ENCODE data around the gene MRPS30.
A peak's percentile ranks its signal among the peaks of the same experiment; 100 is the strongest.
"Not testable (repeated sequence)": the region's sequence is repeated elsewhere in the genome, so short reads cannot be mapped to it uniquely, and the experiment has no call there.

MRPS30 gene

GRCh38 chr5:44808435-44809214, at the start of gene MRPS30:
Gene MRPS30 (plus strand): TSS chr5:44808947. CDS start chr5:44808963, 16 bp downstream.
- peaks cover 12% of the 10 kb centered on the region for H3K4me1 ChIP-seq
- peaks cover 29% of the 10 kb centered on the region for H3K36me3 ChIP-seq (replicated peaks)
- in situ Hi-C loops (cut with MboI; ENCODE audit: low sequenced_read_pairs): no loop called here
- H3K9me3 ChIP-seq: no peaks in the 10 kb centered on the region
- peak; percentile 94 to 99 for DNase-seq (ENCODE audit: low spot score in 2 of 2)
- H3K4me3 ChIP-seq: peak within 1 kb of the TSS; percentile 94
- no peaks in the 10 kb centered on the region; the same call in 1 of the 2 replicates for H3K27me3 ChIP-seq (ENCODE audit: low read depth)

DNA sequence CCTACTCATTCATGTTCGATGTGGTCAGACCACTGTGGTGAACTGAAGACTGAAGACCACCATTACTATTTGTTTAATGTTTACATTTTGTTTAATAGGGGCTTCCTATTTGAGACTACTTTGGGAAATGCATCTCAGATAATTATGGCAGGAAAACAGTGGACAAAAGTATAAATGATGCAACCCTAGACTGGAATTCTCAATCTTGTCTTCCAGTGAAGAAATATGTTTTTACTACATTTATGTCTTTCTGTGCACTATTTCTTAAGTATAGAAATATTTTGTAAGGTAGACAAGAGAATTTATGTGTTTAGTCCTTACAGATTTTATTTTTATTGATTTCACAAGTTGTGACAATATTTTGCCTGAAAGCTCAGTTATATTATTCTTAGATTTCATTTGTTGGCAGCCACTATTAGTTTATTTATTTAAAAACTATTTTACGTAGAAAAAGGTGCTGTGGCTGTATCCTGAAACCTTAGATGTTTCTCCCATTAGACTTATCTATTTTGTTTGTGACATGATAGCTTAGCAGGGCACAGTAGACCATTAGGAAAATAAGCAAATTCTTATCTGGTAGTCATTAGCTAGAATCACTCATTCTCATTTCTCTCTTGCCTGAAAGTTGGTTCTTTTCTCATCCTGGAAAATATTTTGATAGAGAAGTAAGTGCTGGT, 39.4 kb upstream of the MRPS30 start:
- Histone ChIP-seq H3K36me3 (replicated peaks) (no peaks in the 10 kb centered on the region), H3K9me3 (no peaks in the 10 kb centered on the region), H3K4me1 (no peaks in the 10 kb centered on the region; the same call in 1 of the 2 replicates), H3K4me3 (no peak overlapping the region), H3K27me3 (ENCODE audit: low read depth) (no peaks in the 10 kb centered on the region)
- no peak for DNase-seq (ENCODE audit: low spot score in 2 of 2)
- in situ Hi-C loops (cut with MboI; ENCODE audit: low sequenced_read_pairs): loop anchor here (10.0 kb wide), 1 partner anchor 235 kb away; no protein-coding TSS in a partner anchor

DNA sequence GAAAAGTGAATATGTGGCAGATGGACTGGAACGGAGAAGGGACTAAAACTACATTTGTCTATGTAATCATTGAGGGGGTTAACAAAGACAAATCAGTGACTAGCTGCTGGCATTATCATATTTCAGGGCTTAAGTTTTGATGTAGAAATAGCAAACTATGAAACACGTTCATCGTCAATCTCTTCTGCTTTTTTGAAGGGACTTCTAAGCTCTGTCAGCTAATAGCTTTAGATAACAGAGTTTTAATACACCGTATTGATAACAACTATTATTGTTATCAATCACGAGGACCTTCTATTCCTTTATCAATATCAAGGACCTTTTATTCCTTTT, 38.9 kb upstream of the MRPS30 start:
- no peaks in the 10 kb centered on the region; the same call in 1 of the 2 replicates for H3K4me1 ChIP-seq
- in situ Hi-C loops (cut with MboI; ENCODE audit: low sequenced_read_pairs): loop anchor here (10.0 kb wide), 1 partner anchor 235 kb away; no protein-coding TSS in a partner anchor
- H3K4me3 ChIP-seq: no peak overlapping the region
- H3K9me3 ChIP-seq: no peaks in the 10 kb centered on the region
- no peak for DNase-seq (ENCODE audit: low spot score in 2 of 2)
- no peaks in the 10 kb centered on the region for H3K27me3 ChIP-seq (ENCODE audit: low read depth)
- no peaks in the 10 kb centered on the region for H3K36me3 ChIP-seq (replicated peaks)

- Histone ChIP-seq H3K9me3 (no peaks in the 10 kb centered on the region), H3K27me3 (ENCODE audit: low read depth) (no peaks in the 10 kb centered on the region), H3K4me3 (no peak overlapping the region), H3K36me3 (replicated peaks) (no peaks in the 10 kb centered on the region), H3K4me1 (no peaks in the 10 kb centered on the region; the same call in 1 of the 2 replicates)
- no peak for DNase-seq (ENCODE audit: low spot score in 2 of 2)
- in situ Hi-C loops (cut with MboI; ENCODE audit: low sequenced_read_pairs): no loop called here
These were observed 37.7 kb upstream of the MRPS30 start for GRCh38 chr5:44770780-44771717.

- in situ Hi-C loops (cut with MboI; ENCODE audit: low sequenced_read_pairs); H3K9me3 ChIP-seq; DNase-seq (ENCODE audit: low spot score in 2 of 2); H3K4me3 ChIP-seq; H3K27me3 ChIP-seq (ENCODE audit: low read depth); H3K36me3 ChIP-seq (replicated peaks); H3K4me1 ChIP-seq: not testable (repeated sequence)
These were observed 36.4 kb upstream of the MRPS30 start for GRCh38 chr5:44772397-44772796.

DNA sequence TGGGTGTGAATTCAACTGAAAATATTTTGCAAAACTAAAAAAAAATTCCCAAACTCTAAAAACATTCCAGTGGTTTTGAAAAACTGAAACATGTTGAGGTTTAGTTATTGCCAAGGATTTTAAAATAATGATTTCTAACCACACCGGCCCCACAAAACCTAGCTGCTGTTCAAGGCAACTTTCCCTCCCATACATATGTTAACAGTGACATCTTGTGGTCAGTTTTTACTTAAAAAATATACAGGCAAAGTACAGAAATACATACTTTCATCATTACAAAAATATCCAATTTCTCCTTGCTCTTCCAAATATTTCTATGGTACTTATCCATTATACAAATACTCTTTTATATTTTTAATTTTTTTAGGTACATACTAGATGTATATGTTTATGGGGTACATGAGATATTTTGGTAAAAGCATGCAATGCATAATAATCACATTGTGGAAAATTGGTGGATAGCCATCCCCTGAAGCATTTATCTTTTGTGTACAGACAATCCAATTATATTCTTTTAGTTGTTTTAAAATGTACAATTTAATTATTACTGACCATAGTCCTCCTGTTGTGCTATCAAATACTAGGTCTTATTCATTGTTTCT, 34.4 kb upstream of the MRPS30 start:
- in situ Hi-C loops (cut with MboI; ENCODE audit: low sequenced_read_pairs): no loop called here
- H3K27me3 ChIP-seq (ENCODE audit: low read depth): no peaks in the 10 kb centered on the region
- peak; percentile 27 to 67 for DNase-seq (ENCODE audit: low spot score in 2 of 2)
- H3K36me3 ChIP-seq (replicated peaks): no peaks in the 10 kb centered on the region
- no peak overlapping the region for H3K4me3 ChIP-seq
- no peaks in the 10 kb centered on the region for H3K9me3 ChIP-seq
- H3K4me1 ChIP-seq: peaks cover 3% of the 10 kb centered on the region; the same call in 1 of the 2 replicates

DNA sequence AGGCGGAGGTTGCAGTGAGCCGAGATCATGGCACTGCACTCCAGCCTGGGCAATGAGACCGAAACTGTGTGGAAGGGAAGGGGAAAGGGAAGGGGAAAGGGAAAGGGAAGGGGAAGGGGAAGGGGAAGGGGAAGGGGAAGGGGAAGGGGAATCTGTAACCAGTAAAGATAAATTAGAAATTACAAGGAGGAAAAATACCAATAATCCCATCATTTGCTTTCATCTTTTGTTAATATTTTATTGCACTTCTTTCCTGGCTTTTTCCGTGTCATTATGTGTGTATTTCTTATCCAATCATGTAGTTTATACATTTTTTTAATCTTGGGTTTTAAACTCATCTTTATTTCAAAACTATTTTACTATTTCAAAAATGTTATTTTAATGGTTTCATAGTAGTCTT, 29.6 kb upstream of the MRPS30 start:
- Histone ChIP-seq H3K9me3 (no peaks in the 10 kb centered on the region), H3K36me3 (replicated peaks) (no peaks in the 10 kb centered on the region), H3K4me3 (no peak overlapping the region), H3K27me3 (ENCODE audit: low read depth) (no peaks in the 10 kb centered on the region), H3K4me1 (0 out of 2 replicates have a peak, but pooled peaks cover 3% of the 10 kb centered on the region)
- in situ Hi-C loops (cut with MboI; ENCODE audit: low sequenced_read_pairs): no loop called here
- no peak for DNase-seq (ENCODE audit: low spot score in 2 of 2)

DNA sequence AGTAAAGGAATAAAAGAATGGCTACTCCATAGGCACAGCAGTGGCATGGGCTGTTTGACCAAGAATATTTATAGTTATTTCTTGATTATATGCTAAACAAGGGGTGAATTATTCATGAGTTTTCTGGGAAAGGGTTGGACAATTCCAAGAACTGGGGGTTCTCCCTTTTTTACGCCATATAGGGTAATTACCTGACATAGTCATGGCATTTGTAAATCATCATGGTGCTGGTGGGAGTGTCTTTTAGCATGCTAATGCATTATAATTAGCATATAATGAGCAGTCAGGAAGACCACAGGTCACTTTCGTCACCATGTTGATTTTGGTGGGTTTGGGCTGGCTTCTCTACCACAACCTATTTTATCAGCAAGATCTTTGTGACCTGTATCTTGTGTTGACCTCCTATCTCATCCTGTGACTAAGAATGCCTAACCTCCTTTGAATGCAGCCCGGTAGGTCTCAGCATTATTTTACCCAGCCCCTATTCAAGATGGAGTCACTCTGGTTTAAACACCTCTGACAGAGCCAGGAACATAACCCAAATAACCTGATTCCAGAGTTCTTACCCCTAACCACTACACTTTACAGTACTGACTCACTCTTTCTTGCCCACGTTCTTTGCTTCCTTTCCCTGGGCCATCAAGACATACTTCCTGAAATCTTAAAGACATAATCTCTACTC, 25.0 kb upstream of the MRPS30 start:
- Histone ChIP-seq H3K4me3 (no peak overlapping the region), H3K27me3 (ENCODE audit: low read depth) (no peaks in the 10 kb centered on the region), H3K4me1 (no peaks in the 10 kb centered on the region), H3K36me3 (replicated peaks) (no peaks in the 10 kb centered on the region), H3K9me3 (0 out of 2 replicates have a peak, but pooled peaks cover 2% of the 10 kb centered on the region)
- in situ Hi-C loops (cut with MboI; ENCODE audit: low sequenced_read_pairs): no loop called here
- no peak for DNase-seq (ENCODE audit: low spot score in 2 of 2)

GRCh38 chr5:44787731-44788130, 21.0 kb upstream of the MRPS30 start:
- Histone ChIP-seq H3K4me1 (no peaks in the 10 kb centered on the region), H3K4me3 (no peak overlapping the region), H3K9me3 (0 out of 2 replicates have a peak, but pooled peaks cover 2% of the 10 kb centered on the region), H3K27me3 (ENCODE audit: low read depth) (no peaks in the 10 kb centered on the region), H3K36me3 (replicated peaks) (no peaks in the 10 kb centered on the region)
- in situ Hi-C loops (cut with MboI; ENCODE audit: low sequenced_read_pairs): no loop called here
- no peak for DNase-seq (ENCODE audit: low spot score in 2 of 2)

- DNase-seq (ENCODE audit: low spot score in 2 of 2); H3K36me3 ChIP-seq (replicated peaks); H3K4me3 ChIP-seq; H3K9me3 ChIP-seq; H3K4me1 ChIP-seq; H3K27me3 ChIP-seq (ENCODE audit: low read depth); in situ Hi-C loops (cut with MboI; ENCODE audit: low sequenced_read_pairs): not testable (repeated sequence)
These were observed 19.3 kb upstream of the MRPS30 start for GRCh38 chr5:44789372-44789995.

DNA sequence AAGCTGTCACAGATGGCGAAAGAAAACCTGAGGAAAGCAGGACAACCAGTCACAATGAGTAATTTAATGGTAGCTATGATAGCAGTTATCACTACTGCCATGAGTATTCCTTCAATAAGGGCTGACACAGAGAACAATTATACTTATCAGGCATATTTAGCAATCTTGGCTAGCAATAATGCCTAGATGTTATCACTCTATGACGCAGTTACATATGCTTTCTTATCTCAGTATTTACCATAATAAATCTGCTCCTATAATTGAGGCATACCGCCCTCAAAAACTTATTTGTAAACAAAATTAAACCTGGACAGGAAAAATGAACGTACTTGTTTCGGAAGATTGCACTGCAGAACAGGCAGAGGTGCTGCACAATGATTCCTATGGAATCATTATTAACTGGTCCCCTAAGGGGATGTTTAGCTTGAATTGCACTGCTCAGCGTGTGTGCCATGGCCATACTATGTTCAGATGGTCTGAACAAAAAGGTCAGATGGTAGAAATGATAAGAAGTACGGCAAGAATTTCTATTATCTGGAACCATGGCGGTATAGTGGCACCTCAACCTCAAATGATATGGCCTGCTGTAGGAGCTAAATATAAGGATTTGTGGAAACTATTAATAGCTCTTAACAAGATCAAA, 16.6 kb upstream of the MRPS30 start:
- H3K36me3 ChIP-seq (replicated peaks); H3K4me1 ChIP-seq; H3K27me3 ChIP-seq (ENCODE audit: low read depth); H3K9me3 ChIP-seq; in situ Hi-C loops (cut with MboI; ENCODE audit: low sequenced_read_pairs); DNase-seq (ENCODE audit: low spot score in 2 of 2); H3K4me3 ChIP-seq: not testable (repeated sequence)

GRCh38 chr5:44794371-44794770, 14.4 kb upstream of the MRPS30 start:
- Histone ChIP-seq H3K9me3 (0 out of 2 replicates have a peak, but pooled peaks cover 5% of the 10 kb centered on the region), H3K36me3 (replicated peaks) (no peaks in the 10 kb centered on the region), H3K4me3 (no peak overlapping the region), H3K27me3 (ENCODE audit: low read depth) (no peaks in the 10 kb centered on the region), H3K4me1 (no peaks in the 10 kb centered on the region)
- in situ Hi-C loops (cut with MboI; ENCODE audit: low sequenced_read_pairs): no loop called here
- no peak for DNase-seq (ENCODE audit: low spot score in 2 of 2)

All from HAP-1 (cell line).